Skeletal muscle cell (primary cell): Measurements from ENCODE around the gene E4F1.
"Not testable (repeated sequence)": the region's sequence is repeated elsewhere in the genome, so short reads cannot be mapped to it uniquely, and the experiment has no call there.

Experiments
- DNase-seq: peaks from one replicate; pipeline ENCODE4 v3.0.0-alpha.2; 2010; ENCODE audit warnings: low read depth
- H3K4me3 ChIP-seq: 2 replicates; pipeline ENCODE4 v1.5.1; 2011; ENCODE audit warnings: low read depth, mild to moderate bottlenecking, control low read depth, low read length, moderate library complexity

E4F1 gene

DNA sequence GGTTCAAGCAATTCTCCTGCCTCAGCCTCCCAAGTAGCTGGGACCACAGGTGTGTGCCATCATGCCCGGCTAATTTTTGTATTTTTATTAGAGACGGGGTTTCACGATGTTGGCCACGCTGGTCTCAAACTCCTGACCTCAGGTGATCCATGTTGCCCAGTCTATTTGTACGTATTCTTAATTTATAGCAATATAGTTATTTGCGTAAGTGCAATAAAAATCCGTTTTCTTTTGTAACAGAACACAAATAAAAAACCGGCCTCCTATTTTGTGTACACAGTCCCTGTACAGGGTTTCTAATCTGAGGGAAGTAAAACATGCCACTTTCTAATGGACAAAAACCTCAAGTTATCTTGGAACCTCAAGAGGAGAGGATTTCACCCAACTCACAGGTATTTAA, 36.9 kb downstream of the E4F1 start:
- no peak overlapping the region for H3K4me3 ChIP-seq
- no peak for DNase-seq

DNA sequence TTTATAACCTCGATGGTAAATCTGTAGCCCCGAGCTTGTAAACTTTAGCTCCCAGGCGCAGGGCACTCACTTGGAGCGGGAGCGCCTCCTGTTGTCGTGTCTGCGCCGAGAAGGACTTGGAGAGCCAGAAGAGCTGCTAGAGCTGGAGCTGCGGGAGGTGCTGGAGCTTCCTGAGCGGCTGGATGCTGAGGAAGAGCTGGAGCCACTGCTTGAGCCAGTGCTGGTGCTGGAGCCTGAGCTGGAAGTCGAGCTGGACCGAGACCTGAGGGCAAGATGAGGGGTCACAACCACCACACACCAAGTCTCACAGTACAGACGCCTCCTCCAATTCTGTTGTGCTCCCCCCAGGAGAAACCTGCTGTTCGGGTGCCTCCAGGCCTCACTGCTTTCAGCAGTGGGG, 39.6 kb downstream of the E4F1 start:
- not testable (repeated sequence) for DNase-seq, H3K4me3 ChIP-seq

DNA sequence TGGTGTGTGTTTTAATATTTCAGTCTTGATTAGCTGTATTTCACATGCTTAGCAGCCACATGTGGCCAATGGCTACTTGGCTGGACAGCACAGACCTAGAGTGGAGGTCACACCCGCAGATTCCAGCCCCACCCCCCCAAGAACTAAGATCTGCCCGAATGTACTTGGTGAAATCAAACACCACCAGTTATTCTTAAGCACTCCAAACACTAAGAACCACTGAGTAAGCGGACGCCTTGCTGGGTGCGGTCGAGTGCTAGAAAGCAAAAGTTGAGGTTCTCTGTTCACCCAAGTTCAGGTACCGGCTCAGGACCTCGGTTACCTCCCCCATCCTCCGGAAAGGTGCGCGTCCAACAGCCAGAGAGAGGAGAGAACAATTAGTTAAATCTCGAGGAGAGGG, 43.5 kb downstream of the E4F1 start:
- H3K4me3 ChIP-seq = peak overlapping the region; percentile 81

DNA sequence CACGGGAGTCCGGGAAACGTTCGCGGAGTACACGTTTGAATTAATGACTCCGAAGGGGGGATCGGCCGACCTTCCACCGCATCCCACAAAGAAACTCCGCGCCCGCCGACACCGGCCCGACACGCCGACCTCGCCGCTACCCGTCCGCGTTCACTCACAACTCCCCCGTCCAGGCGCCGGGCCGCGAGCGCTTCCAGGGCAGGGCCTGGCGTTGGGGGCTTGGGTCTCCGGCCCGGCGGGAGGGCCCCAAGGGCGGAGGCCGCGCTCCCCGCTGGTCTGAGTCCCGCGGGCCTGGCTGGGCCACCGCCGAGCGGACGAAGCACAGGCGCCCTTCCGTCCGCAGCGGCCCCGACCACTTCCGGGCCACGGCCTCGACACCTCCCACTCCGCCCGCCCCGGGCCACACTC, 44.1 kb downstream of the E4F1 start:
- not testable (repeated sequence) for DNase-seq

More for the DNA sequence above, 43.5 kb downstream of the E4F1 start:
- DNase-seq = not testable (repeated sequence)

DNA sequence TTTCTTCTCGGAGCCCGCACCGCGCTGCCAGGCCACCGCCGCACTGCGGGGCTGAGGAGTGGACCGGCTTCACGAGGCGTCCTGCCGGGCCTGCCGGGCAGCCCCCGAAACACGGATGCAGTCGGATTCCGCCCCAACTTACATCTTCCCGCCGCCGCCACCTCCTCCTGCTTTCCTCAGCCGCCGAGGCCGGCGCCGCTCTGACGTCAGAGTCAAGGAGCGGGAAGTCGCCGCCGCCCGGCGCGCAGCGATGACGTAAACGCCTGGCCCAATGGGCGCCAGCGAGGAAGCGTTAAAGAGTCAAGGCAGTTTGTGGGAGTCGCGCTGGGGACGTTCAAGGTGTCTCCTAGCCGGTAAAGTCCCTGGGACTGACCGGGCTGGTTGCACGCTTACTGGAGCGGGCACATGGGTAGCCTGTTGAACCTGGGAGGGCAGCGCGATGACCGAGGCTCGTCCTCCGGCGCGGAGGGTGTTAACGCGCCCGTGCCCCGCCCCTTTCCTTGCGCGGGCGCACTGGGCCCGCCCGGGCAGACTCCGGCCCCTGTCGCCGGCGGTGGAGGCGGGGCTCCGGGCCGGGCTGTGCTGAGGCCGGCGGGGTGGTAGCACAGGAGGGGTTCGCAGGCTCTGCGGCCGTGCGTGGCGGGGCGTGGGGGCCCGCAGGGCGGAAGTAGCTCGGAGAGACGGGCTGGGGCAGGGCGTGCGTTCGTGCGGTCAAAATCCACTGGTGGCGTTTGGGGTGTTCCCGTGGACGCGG, 44.7 kb downstream of the E4F1 start, which contains the start of gene RNPS1:
Gene RNPS1 (minus strand): TSS at position 214 of the 754 bp plus-strand sequence. CDS start 3,483 bp downstream, outside the sequence.
- peak; percentile 80 for DNase-seq
- H3K4me3 ChIP-seq = peak within 1 kb of the TSS; percentile 81

More for the DNA sequence above, 44.1 kb downstream of the E4F1 start:
- peak overlapping the region; percentile 81 for H3K4me3 ChIP-seq

DNA sequence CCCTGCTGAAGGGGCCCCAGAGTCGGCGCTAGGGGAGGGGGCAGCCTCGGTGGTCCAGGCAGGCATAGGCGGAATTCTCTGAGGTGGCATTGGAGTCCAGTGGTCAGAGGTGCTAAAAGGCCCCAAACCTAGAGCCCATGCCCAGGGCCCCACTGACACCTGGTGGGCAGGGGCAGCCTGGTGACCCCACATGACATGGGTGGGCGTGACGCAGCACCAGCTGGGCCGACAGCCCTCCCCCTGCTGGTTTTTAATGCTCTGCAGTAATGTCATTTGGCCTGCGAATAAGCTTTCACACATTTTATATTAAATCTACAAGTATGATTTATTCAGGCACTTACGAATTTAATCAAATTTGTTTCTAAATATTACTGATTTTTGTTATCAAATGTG, 46.7 kb downstream of the E4F1 start:
- no peak overlapping the region for H3K4me3 ChIP-seq

DNA sequence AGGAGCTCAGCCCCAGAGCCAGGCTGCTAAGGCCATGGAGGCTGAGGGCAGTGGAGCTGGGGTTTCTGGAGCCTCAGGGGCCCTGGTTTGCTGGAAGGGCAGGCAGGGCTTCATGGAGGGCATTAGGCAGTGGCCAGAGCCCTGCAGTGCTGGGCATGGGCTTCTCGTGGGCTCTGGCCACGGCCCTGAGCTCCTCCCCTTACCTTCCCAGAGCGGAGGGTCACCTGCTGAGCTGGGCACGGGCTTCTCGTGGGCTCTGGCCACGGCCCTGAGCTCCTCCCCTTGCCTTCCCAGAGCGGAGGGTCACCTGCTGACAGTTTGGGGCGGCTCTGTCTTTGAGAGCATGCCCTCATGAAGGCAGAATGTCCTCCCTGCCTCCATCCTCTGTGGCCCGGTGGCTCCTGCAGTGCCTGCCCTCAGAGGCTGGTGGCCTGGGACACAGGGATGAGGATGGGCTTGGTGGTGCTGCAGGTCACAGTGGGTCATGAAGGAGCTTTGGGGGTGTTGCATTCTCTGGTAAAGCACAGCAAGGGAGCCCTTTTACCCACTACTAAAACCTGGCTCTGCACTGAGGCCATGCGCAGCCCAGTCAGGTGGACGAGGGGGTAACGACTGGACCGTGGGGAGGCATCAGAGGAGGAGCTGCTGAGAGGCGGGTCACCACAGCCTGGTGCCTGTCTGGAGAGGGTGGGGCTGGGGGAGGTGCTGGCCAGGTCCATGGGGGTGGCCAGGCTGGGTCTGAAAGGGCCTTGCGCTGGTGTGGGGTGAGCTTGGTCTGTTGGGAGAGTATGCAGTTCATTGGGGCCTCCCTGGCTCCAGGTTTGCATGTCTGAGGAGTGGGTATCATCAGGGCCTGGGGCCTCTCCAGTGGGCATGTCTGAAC, 47.4 kb downstream of the E4F1 start:
- no peak overlapping the region for H3K4me3 ChIP-seq
- no peak for DNase-seq

More for the DNA sequence above, 46.7 kb downstream of the E4F1 start:
- no peak for DNase-seq

DNA sequence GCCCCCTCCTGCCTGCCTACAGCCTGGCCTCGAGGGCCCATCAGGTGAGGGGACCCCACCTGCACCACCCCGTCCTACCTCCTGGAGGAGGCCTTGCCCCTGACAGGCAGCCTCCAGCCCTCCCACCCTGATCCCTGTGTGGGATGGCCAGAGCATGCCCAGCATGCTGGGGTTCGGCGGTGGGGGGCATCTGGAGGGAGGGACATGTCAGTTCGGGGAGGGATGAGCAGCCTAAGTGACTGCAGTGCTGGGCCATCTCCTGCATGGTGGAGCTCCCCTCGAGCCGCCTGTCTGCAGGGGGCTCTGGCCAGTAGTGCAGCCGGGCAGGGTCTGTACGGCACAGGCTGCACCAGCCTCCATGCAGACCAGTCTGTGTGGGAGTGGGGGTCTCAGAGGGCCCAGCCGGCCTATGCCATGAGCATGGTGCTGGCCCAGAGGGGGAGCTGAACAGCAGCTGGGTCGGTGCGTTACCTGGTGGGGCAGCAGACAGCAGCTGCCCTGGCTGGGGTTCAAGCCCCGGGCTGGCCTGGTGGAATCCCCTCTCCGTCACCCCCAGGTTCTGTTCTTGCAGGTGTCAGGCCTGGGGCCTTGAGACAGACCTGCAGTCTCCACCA, 48.6 kb downstream of the E4F1 start:
- DNase-seq = no peak
- H3K4me3 ChIP-seq = no peak overlapping the region

DNA sequence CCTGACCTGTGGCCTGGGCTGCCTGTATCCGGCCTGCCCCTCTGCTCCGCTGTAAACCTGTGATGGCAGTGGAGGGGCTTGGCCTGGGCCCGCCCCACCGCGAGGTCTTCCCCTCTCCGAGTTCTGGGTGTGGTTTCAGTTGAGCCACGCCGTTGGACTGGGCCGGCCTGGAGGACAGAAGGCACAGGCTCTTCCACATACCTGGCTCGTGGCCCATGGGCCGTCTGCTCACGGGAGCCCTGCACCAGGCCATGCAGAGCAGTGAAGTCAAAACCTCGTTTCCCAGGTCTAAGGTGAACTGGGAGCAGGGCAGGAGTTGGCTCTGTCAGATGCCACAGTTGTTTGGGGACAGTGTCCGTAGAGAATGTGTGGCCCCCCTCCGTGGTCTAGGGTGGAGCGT, 50.1 kb downstream of the E4F1 start:
- H3K4me3 ChIP-seq = no peak overlapping the region
- no peak for DNase-seq

DNA sequence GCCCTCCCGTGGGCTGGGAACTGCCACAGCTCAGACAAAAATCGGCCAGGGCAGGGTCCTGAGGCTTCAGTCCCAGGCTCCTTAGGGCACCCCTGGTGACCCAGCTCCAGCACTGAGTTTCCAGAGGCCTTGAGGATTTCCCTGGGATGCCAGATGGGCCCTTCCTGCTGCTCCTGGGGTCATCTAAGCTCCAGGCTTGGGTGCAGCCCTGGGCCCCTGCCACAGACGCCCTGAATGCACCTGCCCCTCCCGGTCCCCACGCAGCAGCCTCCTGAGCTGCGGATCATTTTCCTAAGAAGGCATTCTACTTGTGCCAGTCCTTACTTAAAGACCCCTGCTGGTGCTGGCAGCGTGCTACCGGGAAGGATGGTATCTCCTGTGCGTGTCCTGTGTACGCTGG, 50.5 kb downstream of the E4F1 start:
- DNase-seq = no peak
- H3K4me3 ChIP-seq = no peak overlapping the region

DNA sequence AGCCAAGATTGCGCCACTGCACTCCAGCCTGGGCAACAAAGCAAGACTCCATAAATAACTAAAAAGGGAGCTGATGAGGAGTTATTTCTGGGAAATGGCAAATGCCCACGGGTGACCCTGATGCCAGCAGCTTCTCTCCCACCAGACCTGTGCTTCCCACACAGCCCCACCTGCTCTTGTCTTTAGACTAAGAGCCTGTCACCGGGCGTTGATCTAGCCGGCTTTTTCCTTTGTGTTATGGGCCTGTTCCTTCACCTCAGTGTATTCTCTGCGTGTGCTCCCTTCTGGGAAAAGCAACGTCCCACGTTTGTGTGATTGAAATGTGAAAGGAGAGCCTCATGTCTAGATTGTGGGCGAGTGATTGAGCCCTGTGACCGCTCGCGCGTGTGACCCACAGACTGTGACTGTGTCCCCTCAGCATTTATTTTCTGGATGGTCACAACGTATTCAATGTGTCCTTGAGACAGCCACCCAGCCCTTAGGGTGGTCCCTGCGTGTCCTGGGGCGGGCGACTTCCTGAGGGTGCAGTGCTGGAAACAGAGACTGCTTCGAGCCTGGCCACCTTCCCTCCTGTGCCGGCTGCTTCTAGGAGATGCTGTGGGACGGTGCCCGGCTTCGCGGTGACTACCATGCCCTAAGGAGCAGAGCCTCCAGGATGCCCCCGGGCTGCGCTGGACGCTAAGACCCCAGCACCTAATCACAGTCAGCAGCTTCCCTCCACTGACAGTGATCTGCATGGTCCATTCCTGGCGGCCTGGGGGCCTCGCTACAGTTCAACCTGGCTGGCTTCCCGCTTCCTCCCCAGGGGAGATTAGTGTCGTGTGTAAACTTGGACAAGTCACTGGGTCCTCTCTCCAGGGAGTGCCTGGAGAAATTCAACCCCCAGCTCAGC, 52.3 kb downstream of the E4F1 start:
- no peak overlapping the region for H3K4me3 ChIP-seq
- DNase-seq = no peak

DNA sequence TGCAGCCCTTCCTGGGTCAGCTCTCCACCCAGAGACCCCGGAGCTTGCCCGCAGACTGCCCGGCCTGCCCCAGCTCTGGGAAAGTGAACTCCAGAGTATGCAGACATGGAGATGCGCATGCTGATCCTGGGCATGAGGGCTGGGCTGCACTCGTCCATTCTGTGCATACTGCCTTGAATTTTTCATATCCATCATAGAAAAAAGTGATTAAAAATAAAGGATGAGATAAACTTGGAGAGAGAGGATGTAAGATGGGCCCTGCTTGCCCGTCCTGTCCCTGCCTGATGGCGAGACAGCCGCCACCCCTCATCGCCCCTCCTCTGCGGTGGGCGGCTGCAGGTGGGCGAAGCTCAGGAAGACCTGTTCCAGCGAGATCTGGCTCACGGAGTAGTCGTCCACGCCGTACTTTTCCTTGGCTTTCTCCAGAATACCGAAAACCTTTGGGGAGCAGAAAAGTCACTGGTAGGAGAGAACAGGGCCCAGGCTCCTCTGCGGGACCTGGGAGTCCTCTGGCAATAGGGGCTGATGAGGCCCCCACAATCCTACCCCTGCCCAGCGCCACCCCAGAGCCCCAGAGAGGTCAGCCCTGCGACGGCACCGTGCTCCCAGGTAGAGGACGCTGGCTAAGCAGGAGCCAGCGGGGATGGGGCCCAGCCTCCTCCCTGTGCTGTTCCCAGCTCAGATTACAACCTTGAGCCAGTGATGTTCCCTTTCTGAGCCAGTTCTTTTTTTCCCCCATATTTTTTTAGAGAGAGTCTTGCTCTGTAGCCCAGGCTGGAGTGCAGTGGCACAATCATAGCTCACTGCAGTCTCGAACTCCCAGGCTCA, 53.2 kb downstream of the E4F1 start:
- DNase-seq = no peak
- no peak overlapping the region for H3K4me3 ChIP-seq

DNA sequence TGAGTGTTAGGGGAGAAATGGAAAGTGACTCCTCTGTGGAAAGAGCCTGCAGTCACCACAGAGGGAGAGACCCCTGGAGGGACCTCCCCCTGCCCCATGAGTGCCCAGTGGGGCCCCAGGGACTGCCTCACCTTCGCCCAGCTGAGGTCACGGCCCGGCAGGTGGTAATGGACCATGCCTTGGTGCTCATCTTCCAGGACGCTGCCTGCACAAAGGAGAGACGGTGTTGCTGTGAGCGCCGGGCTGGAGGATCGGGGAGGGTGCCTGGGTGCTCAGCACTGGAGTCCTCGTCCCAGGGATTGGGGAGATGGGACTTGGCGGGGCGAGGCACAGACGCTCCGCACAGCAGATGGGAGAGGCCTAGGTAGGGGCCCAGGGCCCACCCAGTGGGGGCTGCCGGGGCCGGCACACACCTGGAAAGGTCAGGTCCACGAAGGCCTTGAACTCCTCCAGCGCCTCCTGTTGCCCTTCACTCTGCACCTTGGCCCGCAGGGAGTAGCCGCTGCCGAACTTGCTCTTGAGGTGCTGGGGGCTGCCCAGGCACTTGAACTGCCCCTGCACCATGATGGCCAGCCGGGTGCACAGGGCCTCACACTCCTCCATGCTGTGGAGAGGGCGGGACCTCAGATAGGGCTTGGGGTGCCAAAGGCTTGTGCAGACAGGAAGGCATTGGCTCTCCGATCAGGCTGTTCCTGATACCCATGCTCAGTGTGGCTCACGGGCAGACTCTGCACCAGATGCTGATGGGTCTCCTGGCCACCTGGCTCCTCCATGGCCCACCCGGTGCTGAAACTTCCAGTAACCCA, 54.3 kb downstream of the E4F1 start:
- H3K4me3 ChIP-seq = no peak overlapping the region
- no peak for DNase-seq

DNA sequence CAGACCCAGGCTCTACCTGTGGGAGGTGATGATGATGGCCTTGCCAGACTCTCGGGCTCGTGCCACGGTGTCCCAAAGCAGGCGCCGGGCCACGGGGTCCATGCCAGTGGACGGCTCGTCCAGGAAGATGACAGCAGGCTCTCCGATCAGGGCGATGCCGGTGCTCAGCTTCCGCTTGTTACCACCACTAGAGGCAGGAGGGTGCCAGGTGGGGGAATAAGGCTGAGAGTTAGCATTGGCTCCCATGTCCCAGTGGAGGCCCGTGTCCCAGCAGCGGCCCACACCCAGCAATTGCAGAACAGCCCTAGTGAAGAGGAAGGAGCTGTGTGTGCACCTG, 54.8 kb downstream of the E4F1 start:
- no peak for DNase-seq

DNA sequence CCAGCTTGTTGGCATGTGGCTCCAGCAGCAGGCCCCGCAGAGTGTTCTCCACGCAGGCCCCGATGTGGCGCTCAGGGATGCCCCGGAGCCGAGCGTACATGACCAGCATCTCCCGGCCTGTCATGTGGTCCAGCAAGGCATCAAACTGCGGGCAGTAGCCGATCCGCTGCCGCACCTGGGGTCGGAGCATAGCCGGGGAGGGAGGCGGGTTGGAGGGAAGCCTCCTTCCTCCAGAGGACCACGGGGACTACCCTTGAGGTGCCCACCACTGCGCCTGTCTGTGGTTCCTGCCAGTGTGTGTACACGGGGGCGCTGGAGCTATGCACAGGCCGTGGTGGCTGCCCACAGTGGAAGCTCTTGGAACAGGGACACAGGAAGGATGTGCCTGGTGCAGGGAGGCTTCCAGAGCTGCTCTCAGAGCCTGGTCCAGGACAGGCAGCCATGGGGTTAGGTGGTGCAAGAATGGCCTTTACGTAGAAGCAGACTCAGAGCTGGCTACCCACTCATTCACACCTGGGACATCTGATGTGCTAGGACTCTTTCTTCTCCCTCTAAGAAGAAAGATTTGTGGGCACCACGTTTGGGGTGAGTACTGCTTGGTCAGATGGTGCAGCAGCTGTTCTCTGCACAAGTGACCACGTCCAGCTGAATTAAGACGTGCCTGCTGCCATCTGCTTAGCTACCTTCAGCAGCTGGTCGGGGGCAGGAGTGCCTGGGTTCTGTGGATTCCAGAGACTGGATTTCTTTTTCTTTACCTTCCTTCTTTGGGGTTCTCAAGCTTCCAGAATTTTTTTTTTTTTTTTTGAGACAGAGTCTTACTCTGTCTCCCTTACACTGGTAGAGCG, 55.8 kb downstream of the E4F1 start:
- H3K4me3 ChIP-seq = no peak overlapping the region
- DNase-seq = no peak

More for the DNA sequence above, 54.8 kb downstream of the E4F1 start:
- no peak overlapping the region for H3K4me3 ChIP-seq

DNA sequence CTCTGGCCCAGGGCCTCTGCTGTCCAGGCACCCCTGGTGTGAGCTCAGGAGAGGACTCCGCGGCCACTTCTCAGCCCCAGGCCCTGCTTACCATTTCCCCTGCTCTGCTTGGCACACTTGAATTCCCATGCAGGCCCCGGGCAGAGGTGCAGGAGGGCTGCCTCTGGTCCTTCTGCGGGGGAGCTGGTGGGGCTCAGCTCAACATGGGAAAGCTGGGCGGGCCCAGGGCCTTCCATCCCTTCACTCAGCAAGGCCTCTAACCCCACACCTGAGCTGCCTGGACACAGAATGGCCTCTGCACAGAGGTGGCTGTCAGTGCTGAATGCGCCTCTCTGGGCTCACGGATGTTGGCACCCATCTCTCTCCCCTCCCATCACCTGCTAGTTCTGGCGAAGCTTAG, 57.1 kb downstream of the E4F1 start:
- no peak for DNase-seq
- no peak overlapping the region for H3K4me3 ChIP-seq
